22Rv1 (cell line): ENCODE results near the gene LRP8.

Source experiments
- CTCF ChIP-seq: fragments of 450-650 bp; IDR thresholded peaks from 2 replicates; pipeline ENCODE4 v1.5.1; 2017; ENCODE audit warnings: mild to moderate bottlenecking
- ZFX ChIP-seq: fragments of 450-650 bp; IDR thresholded peaks from 2 replicates; pipeline ENCODE4 v1.6.1; 2017; ENCODE audit warnings: antibody characterized with exemption, borderline replicate concordance

GRCh38 chr1:53210352-53210751, 117.5 kb downstream of the LRP8 start:
- TF ChIP-seq CTCF (no peak), ZFX (no peak)
